WTC11 (cell line): Measurements from ENCODE around the gene SLC12A2. TPM values are rescaled to one million over a fixed set of nuclear protein-coding genes. Genes with fewer than 3 reads are reported as not detected.
A peak's percentile ranks its signal among the peaks of the same experiment; 100 is the strongest.

Experiments
- ATAC-seq: fragments of 200-7000 bp; cut with Tn5 transposase; 2 replicates; pipeline ENCODE4 v1.10.0; 2021; ENCODE audit warnings: mild to moderate bottlenecking, moderate library complexity
- CTCF ChIA-PET: fragments of 300-600 bp; sonication (Branson Sonifier 250); formaldehyde crosslinking; loops from one replicate; lab custom pipeline; 2021; ENCODE audit warnings: antibody characterized with exemption; lab: Charles Lee
- POLR2A ChIA-PET: fragments of 350-600 bp; sonication (Branson Sonifier 250); formaldehyde crosslinking; loops from one replicate; lab custom pipeline; 2021; ENCODE audit warnings: antibody characterized with exemption; lab: Charles Lee
- DNase-seq: peaks from one replicate; pipeline ENCODE4 v3.0.0; 2021; ENCODE audit warnings: low spot score
- H3K27ac Mint-ChIP-seq: 2 replicates; pipeline ENCODE4 v1.8.0; 2021; ENCODE audit warnings: mixed read lengths
- H3K27me3 Mint-ChIP-seq: 2 replicates; pipeline ENCODE4 v1.8.0; 2021; ENCODE audit warnings: low read depth, mild to moderate bottlenecking, moderate library complexity, mixed read lengths
- H3K36me3 Mint-ChIP-seq: 2 replicates; pipeline ENCODE4 v1.8.0; 2021; ENCODE audit warnings: mixed read lengths
- H3K4me1 Mint-ChIP-seq: 2 replicates; pipeline ENCODE4 v1.8.0; 2022; ENCODE audit warnings: mixed read lengths
- H3K4me3 Mint-ChIP-seq: 2 replicates; pipeline ENCODE4 v1.8.0; 2021; ENCODE audit warnings: mild to moderate bottlenecking, moderate library complexity, mixed read lengths
- H3K9me3 Mint-ChIP-seq: 2 replicates; pipeline ENCODE4 v1.8.0; 2021; ENCODE audit warnings: mixed read lengths
- ARID4B ChIP-seq: sonication (generic); formaldehyde crosslinking; IDR thresholded peaks from 2 replicates; pipeline ENCODE4 v1.8.0; 2023; ENCODE audit warnings: missing genetic modification reagents, mild to moderate bottlenecking, borderline replicate concordance
- ATF1 ChIP-seq: sonication (generic); formaldehyde crosslinking; IDR thresholded peaks from 2 replicates; pipeline ENCODE4 v1.8.1; 2023; ENCODE audit warnings: mild to moderate bottlenecking, moderate library complexity, missing genetic modification reagents
- E2F4 ChIP-seq: sonication (generic); formaldehyde crosslinking; IDR thresholded peaks from 2 replicates; pipeline ENCODE4 v1.8.1; 2022; ENCODE audit warnings: low read depth, mild to moderate bottlenecking, moderate library complexity, missing genetic modification reagents, borderline replicate concordance
- FOXK1 ChIP-seq: sonication (generic); formaldehyde crosslinking; IDR thresholded peaks from 2 replicates; pipeline ENCODE4 v1.8.0; 2022; ENCODE audit warnings: mild to moderate bottlenecking, moderate library complexity, missing genetic modification reagents
- FOXP1 ChIP-seq: sonication (generic); formaldehyde crosslinking; IDR thresholded peaks from 2 replicates; pipeline ENCODE4 v1.8.0; 2022; ENCODE audit warnings: missing genetic modification reagents, mild to moderate bottlenecking, moderate library complexity, borderline replicate concordance
- GTF2I ChIP-seq: fragments of 250-450 bp; sonication (Bioruptor Pico); conservative IDR thresholded peaks from 2 replicates; pipeline ENCODE4 v1.4.0; 2021; ENCODE audit warnings: mild to moderate bottlenecking
- HMGXB4 ChIP-seq: sonication (generic); formaldehyde crosslinking; IDR thresholded peaks from 2 replicates; pipeline ENCODE4 v1.8.1; 2023; ENCODE audit warnings: mild to moderate bottlenecking, moderate library complexity, missing genetic modification reagents
- IRF1 ChIP-seq: sonication (generic); formaldehyde crosslinking; IDR thresholded peaks from 2 replicates; pipeline ENCODE4 v1.8.0; 2023; ENCODE audit warnings: missing genetic modification reagents
- NFE2L1 ChIP-seq: sonication (generic); formaldehyde crosslinking; IDR thresholded peaks from 2 replicates; pipeline ENCODE4 v1.8.1; 2023; ENCODE audit warnings: missing genetic modification reagents
- SMAD4 ChIP-seq: sonication (generic); formaldehyde crosslinking; IDR thresholded peaks from 2 replicates; pipeline ENCODE4 v1.8.0; 2022; ENCODE audit warnings: mild to moderate bottlenecking, missing genetic modification reagents
- TEAD1 ChIP-seq: sonication (generic); formaldehyde crosslinking; IDR thresholded peaks from 2 replicates; pipeline ENCODE4 v1.8.0; 2022; ENCODE audit warnings: mild to moderate bottlenecking, missing genetic modification reagents
- TEAD4 ChIP-seq: sonication (generic); formaldehyde crosslinking; IDR thresholded peaks from 2 replicates; pipeline ENCODE4 v1.8.0; 2022; ENCODE audit warnings: mild to moderate bottlenecking, missing genetic modification reagents
- ZNF416 ChIP-seq: fragments of 250-450 bp; sonication (Bioruptor Pico); IDR thresholded peaks from 2 replicates; pipeline ENCODE4 v1.9.0; 2021; ENCODE audit warnings: mild to moderate bottlenecking, inconsistent platforms
- ZNF423 ChIP-seq: fragments of 250-450 bp; sonication (Bioruptor Pico); IDR thresholded peaks from 2 replicates; pipeline ENCODE4 v2.1.2; 2022; ENCODE audit warnings: mild to moderate bottlenecking, moderate library complexity
- total RNA-seq: library from RNA; stranded (reverse); gene quantifications from 3 replicates; pipeline ENCODE4 v1.2.3, GENCODE V29; 2021

SLC12A2 gene
- total RNA-seq, 1 experiment from 2014 or later: 8.4 TPM

- TF ChIP-seq ZNF416 (CRISPR knock-in tag) (no peak), FOXK1 (CRISPR knock-in tag) (no peak), GTF2I (no peak), ZNF423 (CRISPR knock-in tag) (no peak), ATF1 (CRISPR knock-in tag) (no peak), SMAD4 (CRISPR knock-in tag) (no peak), NFE2L1 (CRISPR knock-in tag) (no peak)
These were observed 974 bp upstream of the SLC12A2 start (continued) for GRCh38 chr5:128082551-128083032.

GRCh38 chr5:128083811-128084227, 253 bp downstream of the SLC12A2 start:
- H3K4me3 Mint-ChIP-seq: no peak overlapping the region
- POLR2A ChIA-PET: no interaction called here
- DNase-seq: no peak

GRCh38 chr5:128084228-128085167, 932 bp downstream of the SLC12A2 start:
- no peaks in the 10 kb centered on the region for H3K9me3 Mint-ChIP-seq
- TF ChIP-seq ARID4B (CRISPR knock-in tag) (0 out of 2 replicates have a peak, but pooled peaks have one; percentile 59), FOXP1 (0 out of 2 replicates have a peak, but pooled peaks have one; percentile 24), TEAD4 (no peak), NFE2L1 (CRISPR knock-in tag) (0 out of 2 replicates have a peak, but pooled peaks have one; percentile 28), IRF1 (no peak)
- ChIA-PET CTCF (interaction anchor here (0.9 to 2.3 kb wide), 3 partner anchors 8 to 142 kb away, joined by 3 to 5 read pairs (median 3); no protein-coding TSS in a partner anchor), POLR2A (no interaction called here)
- DNase-seq: peak; percentile 30
- H3K27ac Mint-ChIP-seq: no peak overlapping the region
- H3K4me1 Mint-ChIP-seq: peaks cover 20% of the 10 kb centered on the region
- peaks cover 54% of the 10 kb centered on the region for H3K27me3 Mint-ChIP-seq
- ATAC-seq: peak; percentile 15
- peak overlapping the region; percentile 84 for H3K4me3 Mint-ChIP-seq
- H3K36me3 Mint-ChIP-seq: no peaks in the 10 kb centered on the region

More at GRCh38 chr5:128083811-128084227, 253 bp downstream of the SLC12A2 start:
- no peak for TF ChIP-seq E2F4 (CRISPR knock-in tag)
- peak; percentile 20; the same call in 1 of the 2 replicates for TF ChIP-seq HMGXB4 (CRISPR knock-in tag)
- TF ChIP-seq FOXP1: no peak
- TF ChIP-seq TEAD1: 0 out of 2 replicates have a peak, but pooled peaks have one; percentile 1
- TF ChIP-seq, all 79 proteins: peak for 2
- Mint-ChIP-seq H3K36me3 (no peaks in the 10 kb centered on the region), H3K27me3 (peaks cover 54% of the 10 kb centered on the region), H3K9me3 (no peaks in the 10 kb centered on the region), H3K27ac (no peak overlapping the region), H3K4me1 (peaks cover 20% of the 10 kb centered on the region)
- CTCF ChIA-PET: interaction anchor here (0.9 to 2.3 kb wide), 3 partner anchors 9 to 142 kb away, joined by 3 to 5 read pairs (median 3); no protein-coding TSS in a partner anchor
- peak; percentile 56 for ATAC-seq
